DND-41 (cell line): ENCODE measurements around the gene KIF4A.

Experiments used
- ATAC-seq: fragments of 200-7000 bp; cut with Tn5 transposase; 3 replicates; pipeline ENCODE4 v1.9.1; 2021; ENCODE audit warnings: low read depth; ENCODE audit not compliant: insufficient read depth
- DNase-seq: peaks from one replicate; pipeline ENCODE4 v3.0.0-alpha.2; 2020
- H2AFZ ChIP-seq: 2 replicates; pipeline ENCODE4 v1.6.0; 2012; ENCODE audit warnings: low read depth, low read length
- H3K27ac ChIP-seq: 2 replicates; pipeline ENCODE4 v1.5.1; 2012; ENCODE audit warnings: low read length, inconsistent platforms
- H3K27me3 ChIP-seq: fragments of 200-600 bp; sonication (generic); 2 replicates; pipeline ENCODE4 v1.6.0; 2012; ENCODE audit warnings: low read length, mild to moderate bottlenecking, inconsistent platforms; ENCODE audit not compliant: insufficient read depth, poor library complexity
- H3K36me3 ChIP-seq: 2 replicates; pipeline ENCODE4 v1.5.1; 2012; ENCODE audit warnings: low read length, inconsistent platforms; ENCODE audit not compliant: insufficient read depth
- H3K4me1 ChIP-seq: 2 replicates; pipeline ENCODE4 v1.5.1; 2012; ENCODE audit warnings: mild to moderate bottlenecking, low read length; ENCODE audit not compliant: insufficient read depth
- H3K4me2 ChIP-seq: 2 replicates; pipeline ENCODE4 v1.6.0; 2012; ENCODE audit warnings: mild to moderate bottlenecking, moderate library complexity, low read length, inconsistent platforms; ENCODE audit not compliant: insufficient read depth
- H3K4me3 ChIP-seq, 2 experiments: fragments of 200-600 bp in 1 of 2; shearing (Covaris generic) in 1 of 2; 2 replicates each; pipeline ENCODE4 v1.5.1; 2012 to 2016; ENCODE audit warnings: inconsistent platforms in 2 of 2, low read length in 2 of 2, mild to moderate bottlenecking in 2 of 2, low read depth in 1 of 2, moderate library complexity in 1 of 2
- H3K79me2 ChIP-seq: 2 replicates; pipeline ENCODE4 v1.6.0; 2012; ENCODE audit warnings: low read length, inconsistent platforms; ENCODE audit not compliant: insufficient read depth
- H3K9ac ChIP-seq: 2 replicates; pipeline ENCODE4 v1.6.0; 2012; ENCODE audit warnings: low read depth, mild to moderate bottlenecking, inconsistent platforms, low read length, moderate library complexity
- H3K9me3 ChIP-seq: 2 replicates; pipeline ENCODE4 v1.5.1; 2012; ENCODE audit warnings: low read length, moderate library complexity, mild to moderate bottlenecking, inconsistent platforms; ENCODE audit not compliant: insufficient read depth, severe bottlenecking
- H4K20me1 ChIP-seq: 2 replicates; pipeline ENCODE4 v1.6.0; 2012; ENCODE audit warnings: low read length; ENCODE audit not compliant: insufficient read depth
- CTCF ChIP-seq: IDR thresholded peaks from 2 replicates; pipeline ENCODE4 v1.5.1; 2012; ENCODE audit warnings: borderline replicate concordance, low read length, moderate library complexity, mild to moderate bottlenecking; ENCODE audit not compliant: poor library complexity, severe bottlenecking; ENCODE audit errors: extremely low read depth
- EZH2 ChIP-seq: IDR thresholded peaks from 3 replicates; pipeline ENCODE4 v1.6.1; 2012; ENCODE audit warnings: borderline replicate concordance, low read depth, mild to moderate bottlenecking, moderate library complexity, low read length, inconsistent platforms; ENCODE audit not compliant: severe bottlenecking

KIF4A gene

GRCh38 chrX:70464051-70464450, 174.1 kb downstream of the KIF4A start:
- TF ChIP-seq CTCF (no peak), EZH2 (no peak)
- Histone ChIP-seq H3K9ac (no peak overlapping the region), H4K20me1 (no peaks in the 10 kb centered on the region), H2AFZ (no peak overlapping the region), H3K4me2 (no peak overlapping the region), H3K4me1 (no peaks in the 10 kb centered on the region), H3K4me3 (no peak overlapping the region), H3K79me2 (no peaks in the 10 kb centered on the region), H3K27ac (no peak overlapping the region), H3K9me3 (no peaks in the 10 kb centered on the region), H3K36me3 (no peaks in the 10 kb centered on the region), H3K27me3 (no peaks in the 10 kb centered on the region)
- ATAC-seq (no peak), DNase-seq (no peak)

- Histone ChIP-seq H3K4me1 (peaks cover 3% of the 10 kb centered on the region; the same call in 1 of the 2 replicates), H3K27me3 (no peaks in the 10 kb centered on the region), H3K79me2 (no peaks in the 10 kb centered on the region), H3K27ac (no peak overlapping the region), H4K20me1 (no peaks in the 10 kb centered on the region), H3K9ac (no peak overlapping the region), H3K36me3 (no peaks in the 10 kb centered on the region), H2AFZ (no peak overlapping the region), H3K9me3 (no peaks in the 10 kb centered on the region), H3K4me3 (no peak overlapping the region), H3K4me2 (no peak overlapping the region)
- TF ChIP-seq CTCF (no peak), EZH2 (no peak)
- DNase-seq (no peak), ATAC-seq (no peak)
Observed at GRCh38 chrX:70466968-70467367, 177.1 kb downstream of the KIF4A start.

- H3K36me3 ChIP-seq, result no peaks in the 10 kb centered on the region
- H3K4me3 ChIP-seq, result no peak overlapping the region
- no peak overlapping the region for H3K27ac ChIP-seq
- no peaks in the 10 kb centered on the region for H3K79me2 ChIP-seq
- H3K27me3 ChIP-seq, result no peaks in the 10 kb centered on the region
- H2AFZ ChIP-seq, result no peak overlapping the region
- no peak overlapping the region for H3K9ac ChIP-seq
- no peak for TF ChIP-seq EZH2
- no peak for TF ChIP-seq CTCF
- DNase-seq (no peak), ATAC-seq (no peak)
- H3K9me3 ChIP-seq, result no peaks in the 10 kb centered on the region
- H3K4me1 ChIP-seq, result peaks cover 3% of the 10 kb centered on the region; the same call in 1 of the 2 replicates
- no peak overlapping the region for H3K4me2 ChIP-seq
- no peaks in the 10 kb centered on the region for H4K20me1 ChIP-seq
Observed at GRCh38 chrX:70468709-70469108, 178.8 kb downstream of the KIF4A start.
